MCF 10A (cell line): ENCODE measurements around the gene NBPF3. TPM values are rescaled to one million over a fixed set of nuclear protein-coding genes. Genes with fewer than 3 reads are reported as not detected.

Experiments
- Bru-seq: library from RNA; stranded (reverse); fragments of 400-500 nt; gene quantifications from one replicate; lab custom pipeline; 2021; lab: Mats Ljungman, UMichigan
- BruChase-seq, 2 experiments: library from RNA; stranded (reverse); fragments of 400-500 nt; gene quantifications; one replicate each; lab custom pipeline; 2021; lab: Mats Ljungman, UMichigan
- BruUV-seq: library from RNA; stranded (reverse); fragments of 400-500 nt; replicated peaks from 2 replicates; lab custom pipeline; 2021; lab: Mats Ljungman, UMichigan
- CTCF ChIA-PET: fragments of 300-600 bp; sonication (Branson Sonifier 250); formaldehyde crosslinking; extraction: SDS; loops from one replicate; lab custom pipeline; 2021; ENCODE audit warnings: antibody characterized with exemption, inconsistent platforms; lab: Yijun Ruan, JAX
- POLR2A ChIA-PET: fragments of 300-600, 350-650 bp; sonication (Branson Sonifier 250); formaldehyde crosslinking; extraction: SDS; loops from one replicate; lab custom pipeline; 2020; ENCODE audit warnings: antibody characterized with exemption, inconsistent platforms; lab: Yijun Ruan, JAX
- DNase-seq: peaks from one replicate; pipeline ENCODE4 v3.0.0-alpha.2; 2018; ENCODE audit not compliant: unreplicated experiment
- H3K27ac Mint-ChIP-seq: one replicate; pipeline ENCODE4 v1.8.0; 2022; ENCODE audit warnings: mild to moderate bottlenecking, low read depth, mixed read lengths; ENCODE audit not compliant: unreplicated experiment
- H3K27me3 Mint-ChIP-seq: one replicate; pipeline ENCODE4 v1.8.0; 2022; ENCODE audit warnings: mixed read lengths; ENCODE audit not compliant: insufficient read depth, unreplicated experiment
- H3K36me3 Mint-ChIP-seq: one replicate; pipeline ENCODE4 v1.8.0; 2022; ENCODE audit warnings: mild to moderate bottlenecking, moderate library complexity, mixed read lengths; ENCODE audit not compliant: insufficient read depth, unreplicated experiment
- H3K4me1 Mint-ChIP-seq: one replicate; pipeline ENCODE4 v1.8.0; 2022; ENCODE audit warnings: mixed read lengths; ENCODE audit not compliant: insufficient read depth, unreplicated experiment
- H3K4me3 Mint-ChIP-seq: one replicate; pipeline ENCODE4 v1.8.0; 2022; ENCODE audit warnings: mild to moderate bottlenecking, moderate library complexity, mixed read lengths; ENCODE audit not compliant: unreplicated experiment
- H3K9me3 Mint-ChIP-seq: one replicate; pipeline ENCODE4 v1.8.0; 2022; ENCODE audit warnings: mixed read lengths; ENCODE audit not compliant: unreplicated experiment
- CTCF ChIP-seq: fragments of 200-600 bp; IDR thresholded peaks from one replicate; pipeline ENCODE4 v1.8.0; 2022; ENCODE audit warnings: antibody characterized with exemption, mild to moderate bottlenecking; ENCODE audit not compliant: unreplicated experiment
- intact Hi-C: fragments of 100-400 bp; cut with micrococcal nuclease; formaldehyde crosslinking; loops from 2 replicates; pipeline ENCODE4 v1.14.1; 2022
- long read RNA-seq: library from polyadenylated mRNA; stranded (forward); transcript quantifications from one replicate; pipeline ENCODE4 v2.0.0, GENCODE V29; 2022
- total RNA-seq: library from RNA; stranded (reverse); gene quantifications from 2 replicates; pipeline ENCODE4 v1.2.3, GENCODE V29; 2022

The NBPF3 gene
- 5.5 and 6.5 TPM in 2 replicates for total RNA-seq
- percentile 50 among the genes with signal in this experiment for Bru-seq, nascent RNA
- percentile 46 among the genes with signal in this experiment for BruChase-seq, experiment 1, labeled RNA remaining after a 6-hour chase
- BruChase-seq, experiment 2, labeled RNA remaining after a 2-hour chase = percentile 57 among the genes with signal in this experiment
- long read RNA-seq, full-length matches to known transcripts = 6 of 22 reads
- long read RNA-seq, partial matches to known transcripts = 1 of 22 reads
- long read RNA-seq, other reads (novel, unspliced or antisense) = 15 of 22 reads

DNA sequence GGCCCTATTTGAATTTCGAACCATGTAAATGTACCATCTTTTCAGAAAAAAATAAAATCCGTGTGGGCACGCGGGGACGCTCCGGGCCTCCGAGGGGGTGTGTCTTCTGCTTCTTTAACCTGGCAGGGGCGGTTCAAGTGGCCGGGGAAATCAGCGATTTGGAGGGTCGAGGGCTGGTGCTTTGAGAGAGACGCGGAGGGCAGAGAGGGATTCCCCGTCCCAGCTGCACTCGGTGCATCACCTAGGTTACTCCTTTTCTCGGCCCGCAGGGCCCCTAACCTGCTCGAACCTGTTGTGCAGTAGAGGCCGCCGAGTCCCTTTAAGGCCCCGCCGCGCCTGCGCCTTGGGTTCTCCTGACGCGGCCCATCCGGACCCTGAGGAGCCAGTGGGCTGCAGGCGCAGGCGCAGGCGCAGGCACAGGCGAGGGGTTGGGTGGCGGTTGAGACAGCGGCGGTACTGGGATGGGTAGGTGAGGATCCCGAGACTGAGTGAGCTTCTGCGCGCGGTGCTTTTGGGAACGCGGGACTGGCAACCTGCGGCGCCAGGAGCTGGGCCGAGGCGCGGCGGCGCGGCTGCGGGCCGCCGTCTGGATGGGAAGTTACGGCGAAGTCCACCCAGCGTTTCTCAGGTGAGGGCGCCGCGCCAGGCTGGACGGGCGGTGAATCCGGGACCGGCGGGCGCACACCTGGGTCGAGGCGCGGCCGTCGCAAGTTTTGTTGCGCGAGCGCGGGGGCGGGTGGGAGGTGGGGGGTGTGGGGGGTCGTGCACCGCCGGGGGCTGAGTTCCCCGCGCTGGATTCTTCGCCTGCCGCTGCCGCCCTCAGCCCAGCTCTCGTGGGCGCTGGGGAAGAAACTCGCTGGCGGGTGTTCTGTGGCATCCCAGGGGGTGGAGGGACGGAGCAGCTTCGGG lies at the start of gene NBPF3:
Gene NBPF3, plus strand, starts transcription at position 417 of the 909 bp plus-strand sequence. CDS start 4,950 bp downstream, outside the sequence.
- Mint-ChIP-seq H3K27ac (peak within 1 kb of the TSS; percentile 88), H3K27me3 (no peaks in the 10 kb centered on the region), H3K4me1 (peaks cover 4% of the 10 kb centered on the region), H3K9me3 (no peaks in the 10 kb centered on the region), H3K4me3 (peak within 1 kb of the TSS; percentile 94), H3K36me3 (peaks cover 6% of the 10 kb centered on the region)
- peak; percentile 92 for DNase-seq
- ChIA-PET CTCF (interaction anchor here (1.1 kb wide), 1 partner anchor 95 kb away, joined by 3 read pairs; no protein-coding TSS in a partner anchor), POLR2A (interaction anchor here (0.6 to 1.2 kb wide), 3 partner anchors 12 to 188 kb away, joined by 3 to 4 read pairs (median 3); no protein-coding TSS in a partner anchor)
- TF ChIP-seq CTCF = no peak
- BruUV-seq = no TSS peak
- intact Hi-C loops = no loop called here

- H3K36me3 Mint-ChIP-seq = no peaks in the 10 kb centered on the region
- BruUV-seq = no TSS peak
- POLR2A ChIA-PET = no interaction called here
These were observed 48.4 kb upstream of the NBPF3 start for GRCh38 chr1:21391497-21391896.

GRCh38 chr1:21392587-21393263 lies 47.2 kb upstream of the NBPF3 start:
- ChIA-PET CTCF (interaction anchor here (0.6 kb wide), 1 partner anchor 203 kb away, joined by 3 read pairs; no protein-coding TSS in a partner anchor), POLR2A (no interaction called here)
- BruUV-seq = no TSS peak

More at GRCh38 chr1:21391497-21391896, 48.4 kb upstream of the NBPF3 start:
- intact Hi-C loops = no loop called here
- no peak overlapping the region for H3K27ac Mint-ChIP-seq
- no peaks in the 10 kb centered on the region for H3K4me1 Mint-ChIP-seq
- TF ChIP-seq CTCF = no peak
- CTCF ChIA-PET = interaction anchor here (0.6 kb wide), 1 partner anchor 179 kb away, joined by 4 read pairs; no protein-coding TSS in a partner anchor
- no peak overlapping the region for H3K4me3 Mint-ChIP-seq
- H3K9me3 Mint-ChIP-seq = no peaks in the 10 kb centered on the region
- no peaks in the 10 kb centered on the region for H3K27me3 Mint-ChIP-seq
- no peak for DNase-seq

More at GRCh38 chr1:21392587-21393263, 47.2 kb upstream of the NBPF3 start:
- no peak overlapping the region for H3K4me3 Mint-ChIP-seq
- no peak overlapping the region for H3K27ac Mint-ChIP-seq
- no peaks in the 10 kb centered on the region for H3K36me3 Mint-ChIP-seq
- TF ChIP-seq CTCF = no peak
- no peaks in the 10 kb centered on the region for H3K4me1 Mint-ChIP-seq
- H3K9me3 Mint-ChIP-seq = no peaks in the 10 kb centered on the region
- no peak for DNase-seq
- intact Hi-C loops = no loop called here
- H3K27me3 Mint-ChIP-seq = no peaks in the 10 kb centered on the region
